GM18511 (cell line): ENCODE results near the gene ZNF710.
"Not testable (repeated sequence)": the region's sequence is repeated elsewhere in the genome, so short reads cannot be mapped to it uniquely, and the experiment has no call there.

Source experiments
- ATAC-seq: cut with Tn5 transposase; IDR thresholded peaks from one replicate; pipeline ENCODE4 v1.9.1; 2021; ENCODE audit warnings: mild to moderate bottlenecking, moderate library complexity; ENCODE audit not compliant: unreplicated experiment

Gene ZNF710

DNA sequence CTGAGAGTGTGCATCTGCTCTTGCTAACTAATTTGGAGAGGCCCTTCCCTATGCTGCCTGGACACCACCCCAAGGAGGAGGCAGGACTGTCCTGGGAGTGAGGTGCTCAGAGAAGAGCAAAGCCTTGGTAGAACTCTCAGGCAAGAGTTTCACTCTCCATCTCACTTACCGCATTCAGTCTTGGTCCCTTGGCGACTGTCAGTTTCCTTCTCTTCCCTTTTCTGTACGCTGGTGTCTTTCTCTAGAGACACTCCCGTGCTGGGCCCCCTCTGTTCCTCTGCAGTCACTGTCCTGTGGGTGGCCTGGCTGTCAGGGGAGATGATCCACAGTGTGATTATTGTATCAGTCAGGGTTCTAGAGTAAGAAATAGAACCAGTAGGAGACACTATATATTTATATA is 57.2 kb downstream of the ZNF710 start:
- ATAC-seq = peak; percentile 38

GRCh38 chr15:90058775-90059174 is 57.7 kb downstream of the ZNF710 start:
- no peak for ATAC-seq

DNA sequence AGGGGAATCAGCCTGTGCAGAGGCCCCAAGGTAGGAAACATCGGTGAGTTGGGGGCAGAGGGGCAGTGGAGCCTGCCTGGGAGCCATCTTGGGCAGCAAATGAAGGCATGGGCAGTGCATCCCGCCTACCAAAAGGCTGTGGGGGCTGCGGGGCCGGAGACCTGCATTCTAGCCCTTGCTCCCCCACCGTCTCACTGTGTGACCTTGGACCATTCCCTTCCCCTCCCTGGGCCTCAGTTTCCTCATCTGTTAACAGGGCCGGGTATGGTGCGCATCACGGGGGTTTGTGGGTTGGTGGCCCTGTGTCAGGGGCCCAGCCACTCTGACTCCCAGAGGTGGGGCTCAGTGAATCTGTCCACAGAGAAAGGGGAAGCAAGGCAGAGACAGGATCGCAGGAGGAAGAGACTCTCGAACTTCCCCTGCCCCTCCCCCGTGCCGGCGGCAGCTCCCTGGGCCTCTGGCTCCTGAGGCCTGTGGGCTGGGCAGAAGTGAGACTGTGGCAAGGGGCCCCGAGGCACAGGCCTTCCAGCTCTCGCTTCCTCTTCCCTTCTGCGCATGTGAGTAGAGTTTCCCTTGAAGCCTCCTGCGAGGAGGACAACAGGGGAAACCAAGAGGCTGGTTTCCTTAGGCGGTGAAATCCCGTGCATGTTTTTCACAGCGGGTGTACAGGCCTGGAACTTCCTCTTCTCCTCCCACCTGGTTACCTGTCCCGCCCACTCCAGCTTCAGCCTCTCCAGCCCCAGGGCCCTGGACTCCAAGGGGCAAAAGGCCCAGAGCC is 58.3 kb downstream of the ZNF710 start:
- ATAC-seq = peak; percentile 89

DNA sequence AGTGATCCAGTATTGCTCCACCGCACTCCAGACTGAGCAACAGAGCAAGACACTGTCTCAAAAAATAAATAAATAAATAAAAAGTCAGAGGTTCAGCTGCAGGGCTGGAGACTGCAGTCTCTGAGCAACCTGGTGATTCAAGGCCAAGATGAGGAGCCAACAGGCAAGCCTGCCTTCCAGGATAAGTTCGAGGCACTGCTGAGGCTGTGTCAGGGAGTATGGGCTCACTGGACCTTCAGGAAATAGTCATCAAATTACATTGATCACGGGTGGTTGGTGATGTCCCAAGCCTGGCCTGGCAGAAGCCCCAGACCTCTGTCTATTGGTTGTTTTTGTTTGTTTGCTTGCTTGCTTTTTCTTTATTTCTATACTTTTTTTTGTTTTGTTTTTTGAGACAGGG is 59.7 kb downstream of the ZNF710 start:
- no peak for ATAC-seq

DNA sequence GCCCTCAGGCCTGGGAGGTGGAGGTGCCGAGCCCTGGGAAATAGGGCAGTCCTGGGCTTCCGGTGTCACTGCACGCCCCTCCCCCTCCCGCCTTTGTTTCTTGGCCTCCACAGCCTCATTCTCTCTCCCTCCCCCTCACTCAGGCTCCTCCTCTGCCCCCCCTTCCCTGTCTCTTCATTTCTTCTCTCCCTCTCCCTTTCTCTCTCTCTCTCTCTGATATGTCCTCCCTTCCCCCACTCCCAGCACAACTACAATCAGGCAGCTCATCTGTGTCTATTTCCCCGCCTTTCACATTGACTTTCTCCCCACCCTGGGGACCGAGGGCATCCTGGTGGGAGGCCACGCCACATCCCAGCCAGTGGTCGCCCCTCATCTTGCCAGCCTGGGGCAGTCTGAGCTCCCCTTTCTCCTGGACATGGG is 60.9 kb downstream of the ZNF710 start:
- ATAC-seq = no peak

GRCh38 chr15:90062462-90062932 is 61.4 kb downstream of the ZNF710 start:
- no peak for ATAC-seq

- no peak for ATAC-seq
Measured at GRCh38 chr15:90062973-90063769, 62.0 kb downstream of the ZNF710 start.

- no peak for ATAC-seq
Measured at GRCh38 chr15:90063770-90064247, 62.7 kb downstream of the ZNF710 start.

DNA sequence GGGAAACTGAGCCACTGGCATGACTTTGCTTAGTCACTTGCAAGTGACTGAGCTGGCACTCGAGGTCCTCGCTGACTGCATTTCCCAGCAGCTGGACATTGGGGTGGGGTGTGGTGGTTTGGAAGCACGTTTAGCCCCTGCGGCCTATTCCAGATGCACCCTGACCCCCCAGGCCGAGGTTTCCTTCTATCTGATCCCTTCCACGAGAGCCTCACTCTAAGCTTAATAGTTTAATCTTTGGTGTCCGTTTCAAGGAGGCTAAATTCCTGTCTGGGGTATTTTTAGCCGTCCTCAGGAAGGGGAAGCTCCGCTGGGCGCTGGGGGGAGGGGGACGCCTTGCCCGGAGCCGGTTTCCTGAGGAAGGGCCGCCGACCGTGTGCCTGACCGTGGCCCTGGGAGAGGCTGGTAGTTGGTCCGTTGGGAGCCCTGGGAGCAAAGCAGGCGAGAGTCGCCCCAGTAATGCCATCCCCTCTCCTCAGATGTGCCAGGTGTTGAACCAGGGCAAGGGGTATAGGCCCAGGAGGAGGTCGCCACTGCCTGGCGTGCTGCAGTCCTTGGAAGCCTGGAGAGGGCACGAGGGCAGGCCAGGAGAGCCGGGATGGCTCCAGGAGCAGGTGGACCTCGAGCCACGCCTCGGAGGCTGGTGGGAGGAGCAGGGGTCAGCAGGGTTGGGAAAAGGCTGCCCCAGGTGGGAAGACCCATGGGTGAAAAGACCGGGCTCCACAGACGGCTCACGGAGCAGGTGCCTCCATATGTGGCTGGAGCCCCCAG is 64.0 kb downstream of the ZNF710 start:
- ATAC-seq = no peak

DNA sequence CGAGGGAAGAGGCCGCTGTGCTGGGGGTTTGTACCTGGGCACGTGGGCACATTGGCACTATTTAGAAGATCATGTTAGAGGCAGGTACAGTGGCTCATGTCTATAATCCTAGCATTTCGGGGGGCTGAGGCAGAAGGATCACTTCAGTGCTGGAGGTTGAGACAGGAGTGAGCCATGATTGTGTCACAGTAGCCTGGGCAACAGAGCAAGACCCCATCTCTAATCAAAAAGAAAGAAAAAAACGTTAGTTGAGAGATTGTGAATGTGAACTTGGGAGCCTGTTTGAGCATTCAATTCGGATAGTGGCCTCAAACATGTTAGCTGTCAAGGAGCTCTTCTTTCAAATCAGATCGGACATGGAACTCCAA is 64.5 kb downstream of the ZNF710 start:
- ATAC-seq = no peak

DNA sequence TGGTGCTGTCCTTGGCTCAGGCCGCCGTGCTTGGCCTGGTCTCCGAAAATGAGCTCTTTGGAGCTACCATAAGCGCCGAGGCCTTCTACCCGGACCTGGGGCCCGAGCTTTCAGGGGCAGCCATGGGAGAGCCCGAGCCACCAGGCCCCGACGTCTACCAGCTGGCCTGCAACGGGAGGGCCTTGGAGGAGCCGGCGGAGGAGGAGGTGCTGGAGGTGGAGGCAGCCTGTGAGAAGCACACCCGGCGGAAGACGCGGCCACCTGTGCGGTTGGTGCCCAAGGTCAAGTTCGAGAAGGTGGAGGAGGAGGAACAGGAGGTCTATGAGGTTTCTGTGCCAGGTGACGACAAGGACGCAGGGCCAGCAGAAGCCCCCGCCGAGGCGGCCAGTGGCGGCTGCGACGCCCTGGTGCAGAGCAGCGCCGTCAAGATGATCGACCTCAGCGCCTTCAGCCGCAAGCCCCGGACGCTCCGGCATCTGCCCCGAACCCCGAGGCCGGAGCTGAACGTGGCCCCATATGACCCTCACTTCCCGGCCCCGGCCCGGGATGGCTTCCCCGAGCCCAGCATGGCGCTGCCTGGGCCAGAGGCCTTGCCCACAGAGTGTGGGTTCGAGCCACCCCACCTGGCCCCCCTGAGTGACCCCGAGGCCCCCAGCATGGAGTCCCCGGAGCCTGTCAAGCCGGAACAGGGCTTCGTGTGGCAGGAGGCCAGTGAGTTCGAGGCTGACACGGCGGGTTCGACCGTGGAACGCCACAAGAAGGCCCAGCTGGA is 66.2 kb downstream of the ZNF710 start:
- ATAC-seq = no peak

- ATAC-seq = no peak
Measured at GRCh38 chr15:90067953-90068606, 67.0 kb downstream of the ZNF710 start.

GRCh38 chr15:90070623-90071022 is 69.5 kb downstream of the ZNF710 start:
- ATAC-seq = not testable (repeated sequence)

DNA sequence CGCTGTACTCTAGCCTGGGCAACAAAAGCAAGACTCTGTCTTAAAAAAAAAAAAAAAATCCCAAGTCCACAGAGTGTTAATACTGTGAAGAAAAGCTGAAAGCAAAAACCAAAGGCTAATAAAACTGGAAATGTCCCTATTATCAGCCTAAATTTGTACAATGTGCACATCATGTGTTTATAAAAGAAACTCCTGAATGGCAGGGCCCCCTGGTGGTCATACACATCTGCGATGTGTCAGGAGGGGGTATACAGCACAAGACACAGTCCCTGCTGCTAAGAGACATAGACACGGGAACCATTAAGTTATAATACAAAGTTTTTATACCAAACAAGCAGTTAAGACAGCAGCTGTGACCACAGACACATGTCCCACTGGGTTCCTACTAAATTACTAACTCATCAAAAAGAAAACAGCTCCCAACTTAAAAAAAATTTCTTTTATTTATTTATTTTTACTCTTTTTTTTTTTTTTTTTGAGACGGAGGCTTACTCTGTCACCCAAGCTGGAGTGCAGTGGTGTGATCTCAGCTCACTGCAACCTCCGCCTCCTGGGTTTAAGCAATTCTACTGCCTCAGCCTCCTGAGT is 70.2 kb downstream of the ZNF710 start:
- ATAC-seq = peak; percentile 73

- ATAC-seq = no peak
Measured at GRCh38 chr15:90072978-90073640, 72.0 kb downstream of the ZNF710 start.

DNA sequence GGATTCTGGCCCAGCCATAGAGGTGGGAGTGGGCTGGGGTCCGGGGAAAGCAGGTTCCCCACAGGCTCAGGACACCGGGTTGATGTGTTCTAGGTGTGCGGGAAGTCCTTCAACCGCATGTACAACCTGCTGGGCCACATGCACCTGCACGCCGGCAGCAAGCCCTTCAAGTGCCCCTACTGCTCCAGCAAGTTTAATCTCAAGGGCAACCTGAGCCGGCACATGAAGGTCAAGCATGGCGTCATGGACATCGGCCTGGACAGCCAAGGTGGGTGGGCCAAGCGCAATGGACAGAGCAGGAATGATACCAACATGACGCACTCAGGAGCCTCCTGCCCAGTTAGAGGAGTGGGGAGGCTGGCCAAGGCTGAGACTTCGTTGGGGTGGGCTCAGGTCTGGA is 72.9 kb downstream of the ZNF710 start:
- ATAC-seq = no peak

DNA sequence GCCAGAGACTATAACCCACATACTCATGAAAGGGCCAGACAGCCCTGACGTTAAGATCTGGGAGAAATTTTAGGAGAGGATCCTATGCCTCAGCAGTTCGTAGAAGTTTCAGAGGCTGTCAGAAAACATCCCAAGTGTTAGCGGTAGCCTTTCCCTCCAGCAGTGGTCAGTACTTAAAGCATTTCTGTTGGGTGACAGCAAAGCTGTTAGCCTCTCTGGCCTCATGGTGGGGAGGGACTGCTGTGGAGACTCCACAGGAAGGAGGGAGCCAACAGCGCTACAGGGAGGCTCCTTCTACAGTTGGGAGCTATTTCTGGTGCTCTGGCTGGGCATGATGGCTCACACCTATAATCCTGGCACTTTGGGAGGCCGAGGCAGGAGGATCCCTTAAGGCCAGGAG is 73.8 kb downstream of the ZNF710 start:
- ATAC-seq = no peak

GRCh38 chr15:90075420-90076289 is 74.5 kb downstream of the ZNF710 start:
- ATAC-seq = no peak
